SK-N-SH (cell line): ENCODE results near the gene CLCN3. TPM values are rescaled to one million over a fixed set of nuclear protein-coding genes. Genes with fewer than 3 reads are reported as not detected.

Experiments used
- CTCF ChIA-PET: fragments of 300-600, 350-600 bp; formaldehyde crosslinking; extraction: SDS; loops from one replicate; lab custom pipeline; 2021; lab: Yijun Ruan, JAX
- POLR2A ChIA-PET: fragments of 350-600 bp; sonication (Branson Sonifier 250); formaldehyde crosslinking; extraction: SDS; loops from one replicate; lab custom pipeline; 2020; ENCODE audit warnings: antibody characterized with exemption, inconsistent platforms; lab: Yijun Ruan, JAX
- DNase-seq: peaks from one replicate; pipeline ENCODE4 v3.0.0; 2012
- H2AFZ ChIP-seq: fragments of 200-600 bp; sonication (generic); 2 replicates; pipeline ENCODE4 v1.8.1; 2016; ENCODE audit warnings: antibody characterized with exemption, mild to moderate bottlenecking, low read depth
- H3F3A ChIP-seq: fragments of 200-600 bp; sonication (generic); replicated peaks from 2 replicates; pipeline ENCODE3; 2016; ENCODE audit warnings: antibody characterized with exemption, mild to moderate bottlenecking; ENCODE audit not compliant: insufficient read depth
- H3K27ac ChIP-seq, 2 experiments: fragments of 200-500 bp in 1 of 2; fragments of 200-600 bp in 1 of 2; sonication (Bioruptor generic) in 1 of 2; sonication (generic), shearing (Covaris generic) in 1 of 2; 2 replicates each; pipeline versions ENCODE4 v1.5.1 to v1.6.1; 2014 to 2016; ENCODE audit warnings: low read depth in 2 of 2, inconsistent platforms in 1 of 2, low read length in 1 of 2, mild to moderate bottlenecking in 1 of 2, mixed read lengths in 1 of 2
- H3K27me3 ChIP-seq: fragments of 200-600 bp; sonication (generic), shearing (Covaris generic); 2 replicates; pipeline ENCODE4 v1.6.1; 2016; ENCODE audit warnings: mixed run types; ENCODE audit not compliant: insufficient read depth
- H3K36me3 ChIP-seq, 2 experiments: fragments of 200-500 bp in 1 of 2; fragments of 200-600 bp in 1 of 2; sonication (Bioruptor generic) in 1 of 2; sonication (generic) in 1 of 2; replicated peaks in 1 of 2; 2 replicates each; pipeline versions ENCODE3 to v1.5.1; 2014 to 2016; ENCODE audit warnings: low read length in 1 of 2, mild to moderate bottlenecking in 1 of 2; ENCODE audit not compliant: insufficient read depth in 2 of 2, control insufficient read depth in 1 of 2
- H3K4me1 ChIP-seq, 2 experiments: fragments of 200-500 bp in 1 of 2; fragments of 200-600 bp in 1 of 2; sonication (Bioruptor generic) in 1 of 2; sonication (generic), shearing (Covaris generic) in 1 of 2; 2 replicates each; pipeline versions ENCODE4 v1.5.1 to v1.6.1; 2014 to 2016; ENCODE audit warnings: low read depth in 1 of 2, low read length in 1 of 2, mixed run types in 1 of 2; ENCODE audit not compliant: insufficient read depth in 2 of 2, control insufficient read depth in 1 of 2
- H3K4me2 ChIP-seq: fragments of 200-600 bp; sonication (generic), shearing (Covaris generic); 2 replicates; pipeline ENCODE4 v1.6.1; 2017; ENCODE audit warnings: mixed run types
- H3K4me3 ChIP-seq, 2 experiments: fragments of 200-500 bp in 1 of 2; fragments of 200-600 bp in 1 of 2; sonication (Bioruptor generic) in 1 of 2; sonication (generic), shearing (Covaris generic) in 1 of 2; 2 replicates each; pipeline versions ENCODE4 v1.5.1 to v1.8.1; 2014 to 2016; ENCODE audit warnings: low read depth in 2 of 2, inconsistent platforms in 1 of 2, low read length in 1 of 2, mild to moderate bottlenecking in 1 of 2, mixed read lengths in 1 of 2, moderate library complexity in 1 of 2
- H3K79me2 ChIP-seq: fragments of 200-600 bp; sonication (generic); 2 replicates; pipeline ENCODE4 v1.8.1; 2017; ENCODE audit warnings: mild to moderate bottlenecking; ENCODE audit not compliant: insufficient read depth
- H3K9ac ChIP-seq: fragments of 200-600 bp; sonication (generic); 2 replicates; pipeline ENCODE4 v1.6.1; 2017; ENCODE audit warnings: mixed run types
- H3K9me2 ChIP-seq: fragments of 200-600 bp; sonication (generic); 2 replicates; pipeline ENCODE4 v1.6.1; 2017; ENCODE audit warnings: mixed run types
- H3K9me3 ChIP-seq: fragments of 200-600 bp; sonication (generic); 2 replicates; pipeline ENCODE4 v1.6.1; 2017; ENCODE audit warnings: mixed run types, mild to moderate bottlenecking, moderate library complexity
- H4K20me1 ChIP-seq: fragments of 200-600 bp; sonication (generic); 2 replicates; pipeline ENCODE4 v1.6.1; 2017; ENCODE audit warnings: mild to moderate bottlenecking, mixed run types; ENCODE audit not compliant: insufficient read depth
- ELF1 ChIP-seq: IDR thresholded peaks from 2 replicates; pipeline ENCODE4 v1.4.0; 2012
- EP300 ChIP-seq, 2 experiments: IDR thresholded peaks; 2 replicates each; pipeline versions ENCODE4 v1.4.0 to v1.6.1; 2012; ENCODE audit warnings: borderline replicate concordance in 1 of 2, low read depth in 1 of 2, low read length in 1 of 2
- GATA2 ChIP-seq: sonication (generic); formaldehyde crosslinking; IDR thresholded peaks from 2 replicates; pipeline ENCODE4 v1.5.0; 2020; ENCODE audit warnings: mild to moderate bottlenecking, missing genetic modification reagents
- JUND ChIP-seq: IDR thresholded peaks from 2 replicates; pipeline ENCODE4 v1.4.0; 2012
- MEF2A ChIP-seq: IDR thresholded peaks from 2 replicates; pipeline ENCODE4 v1.4.0; 2012; ENCODE audit warnings: low read depth, borderline replicate concordance
- PBX3 ChIP-seq: IDR thresholded peaks from 2 replicates; pipeline ENCODE4; 2012
- POLR2AphosphoS5 ChIP-seq: IDR thresholded peaks from 2 replicates; pipeline ENCODE4 v1.6.1; 2012; ENCODE audit warnings: low read depth, low read length
- RCOR1 ChIP-seq: fragments of 150-350 bp; IDR thresholded peaks from 2 replicates; pipeline ENCODE4 v1.6.1; 2017; ENCODE audit warnings: antibody characterized with exemption, low read length
- RFX5 ChIP-seq: IDR thresholded peaks from 2 replicates; pipeline ENCODE4 v1.6.1; 2012; ENCODE audit warnings: mild to moderate bottlenecking, improper control_type of control experiment, low read length
- SMC3 ChIP-seq: IDR thresholded peaks from 2 replicates; pipeline ENCODE4 v1.6.1; 2012; ENCODE audit warnings: low read depth, low read length, improper control_type of control experiment
- TAF1 ChIP-seq: IDR thresholded peaks from 2 replicates; pipeline ENCODE4 v1.6.1; 2012; ENCODE audit warnings: low read depth, mild to moderate bottlenecking, low read length, moderate library complexity, borderline replicate concordance
- TCF12 ChIP-seq: IDR thresholded peaks from 2 replicates; pipeline ENCODE4 v1.4.0; 2012
- USF2 ChIP-seq: fragments of 150-350 bp; IDR thresholded peaks from 2 replicates; pipeline ENCODE4 v1.6.1; 2017; ENCODE audit warnings: antibody characterized with exemption, low read length, low read depth, borderline replicate concordance
- YY1 ChIP-seq: IDR thresholded peaks from 2 replicates; pipeline ENCODE4 v1.4.0; 2012; ENCODE audit warnings: low read depth, mild to moderate bottlenecking
- WGBS: methylation state at CpG from one replicate; pipeline ENCODE4 v1.1.6; 2017; ENCODE audit warnings: low lambda C conversion rate; 5-methylcytosine and 5-hydroxymethylcytosine counted together
- polyA plus RNA-seq, 3 experiments: library from polyadenylated mRNA; depleted of rRNA; stranded (reverse); fragments of >200 nt; gene quantifications; 2 replicates each; pipeline ENCODE4 v1.2.3, GENCODE V29; 2012

The CLCN3 gene
- polyA plus RNA-seq, 1 of the 3 experiments (the other 2 are of a cell fraction) = 11.8 TPM

DNA sequence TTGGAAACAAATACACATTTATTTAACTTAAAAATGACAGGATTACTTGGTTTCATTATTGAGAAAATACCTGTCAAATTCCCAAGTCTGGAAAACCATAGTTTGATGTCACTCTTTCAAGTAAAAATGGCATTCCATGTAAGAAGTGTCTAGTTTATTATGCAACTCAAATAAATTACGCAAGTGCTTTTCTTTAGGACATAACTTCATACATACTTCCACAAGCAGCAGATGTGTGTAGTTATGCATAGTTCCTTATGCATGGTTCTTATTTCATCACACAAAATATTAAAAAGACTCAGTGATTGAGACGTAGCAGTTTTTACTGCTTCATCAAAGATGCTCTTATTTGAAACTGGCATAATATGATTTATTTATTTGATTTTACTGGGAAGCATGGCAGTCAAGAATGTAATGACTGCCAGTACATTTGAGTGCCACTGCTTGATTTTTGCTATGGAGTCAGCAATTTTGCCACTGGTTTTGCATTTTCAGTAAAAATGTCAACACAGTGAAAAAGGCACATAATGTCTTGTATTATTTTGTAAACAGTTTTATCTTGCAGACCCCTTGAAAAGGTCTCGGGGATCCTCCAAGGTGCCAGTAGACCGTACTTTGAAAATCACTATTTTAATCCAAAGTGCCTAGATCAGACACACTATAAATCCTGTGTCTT is 62.1 kb downstream of the CLCN3 start:
- Histone ChIP-seq H3K4me2 (no peak overlapping the region), H3K4me3 (no peak overlapping the region), H3K79me2 (no peaks in the 10 kb centered on the region), H3K9me2 (no peaks in the 10 kb centered on the region), H3K36me3 (peaks cover 17 to 40% of the 10 kb centered on the region in 2 experiments), H2AFZ (no peak overlapping the region), H3K9ac (no peak overlapping the region), H3K9me3 (no peaks in the 10 kb centered on the region)
- 92% methylated on average over 4 of the region's 4 CpGs for WGBS
- no peak for DNase-seq
- TF ChIP-seq POLR2AphosphoS5 = no peak
- TF ChIP-seq GATA2 (CRISPR knock-in tag) = no peak
- no peak for TF ChIP-seq PBX3
- no peak for TF ChIP-seq MEF2A
- TF ChIP-seq, all 33 proteins: peak for 0
- Histone ChIP-seq H3K27me3 (no peaks in the 10 kb centered on the region), H3K4me1 (no peaks in the 10 kb centered on the region), H3F3A (no peaks in the 10 kb centered on the region), H4K20me1 (no peaks in the 10 kb centered on the region), H3K27ac (no peak overlapping the region)
- POLR2A ChIA-PET = no interaction called here
- CTCF ChIA-PET = no interaction called here

DNA sequence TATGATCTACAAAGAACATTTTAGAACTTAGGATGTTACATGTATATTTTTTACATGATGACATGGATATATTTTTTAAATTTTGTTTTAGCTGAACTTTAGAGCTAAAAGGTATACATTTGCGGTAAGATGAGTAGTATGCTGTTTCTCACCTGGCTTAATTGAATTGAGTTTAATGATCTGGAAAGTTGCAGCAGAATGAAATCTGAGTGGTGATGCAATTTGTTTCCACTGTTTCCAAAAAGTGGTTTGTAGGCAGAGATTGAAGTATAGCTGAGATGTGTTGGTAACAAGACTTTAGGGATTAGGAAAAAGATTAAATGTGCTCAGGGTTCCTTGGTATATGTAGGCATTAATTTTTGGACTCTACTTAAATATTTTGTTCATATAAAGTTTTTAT is 69.3 kb downstream of the CLCN3 start:
- TF ChIP-seq GATA2 (CRISPR knock-in tag) (no peak), ELF1 (no peak), JUND (no peak), EP300 (IDR thresholded peaks at IDR 0.05; ENCODE audit: borderline replicate concordance in 1 of 2, low read depth in 1 of 2, low read length in 1 of 2) (no peak), RFX5 (no peak), YY1 (no peak), RCOR1 (no peak), USF2 (no peak), TCF12 (no peak), TAF1 (no peak), SMC3 (no peak)
- 98% methylated on average over 1 of the region's 1 CpG for WGBS

More for the DNA sequence above, 69.3 kb downstream of the CLCN3 start:
- H3K36me3 ChIP-seq = peaks cover 34 to 62% of the 10 kb centered on the region in 2 experiments
- H3K9me3 ChIP-seq = no peaks in the 10 kb centered on the region
- CTCF ChIA-PET = interaction anchor here (2.2 kb wide), 1 partner anchor 10 kb away, joined by 7 read pairs; no protein-coding TSS in a partner anchor
- POLR2A ChIA-PET = no interaction called here
- H3F3A ChIP-seq = peaks cover 1% of the 10 kb centered on the region
- no peaks in the 10 kb centered on the region for H3K9me2 ChIP-seq
- no peaks in the 10 kb centered on the region for H3K4me1 ChIP-seq
- no peak overlapping the region for H2AFZ ChIP-seq
- H3K27me3 ChIP-seq = no peaks in the 10 kb centered on the region
- no peak for DNase-seq
- no peak overlapping the region for H3K4me2 ChIP-seq
- H3K4me3 ChIP-seq = no peak overlapping the region
- H3K79me2 ChIP-seq = no peaks in the 10 kb centered on the region
- H3K9ac ChIP-seq = no peak overlapping the region
- H3K27ac ChIP-seq = no peak overlapping the region
- H4K20me1 ChIP-seq = no peaks in the 10 kb centered on the region
